Small intestine (tissue), 7 donors: ENCODE data around the gene CCER1. TPM values are rescaled to one million over a fixed set of nuclear protein-coding genes. Genes with fewer than 3 reads are reported as not detected.

Experiments
- DNase-seq, 2 donors: peaks; one replicate each; pipeline versions ENCODE4 v3.0.0 to v3.0.0-alpha.2; 2013
- FAIRE-seq: peaks from 2 replicates; lab custom pipeline; 2012; peaks lifted over from hg19 to GRCh38; lab: Jason Lieb, UNC
- H3K27ac ChIP-seq, 3 donors: one replicate each; pipeline ENCODE4 v1.5.1; 2013; ENCODE audit warnings: low read length in 2 of 3, mild to moderate bottlenecking in 2 of 3, control low read depth in 1 of 3, inconsistent platforms in 1 of 3, low read depth in 1 of 3, moderate library complexity in 1 of 3
- H3K27me3 ChIP-seq, 3 donors: one replicate each; pipeline ENCODE4 v1.6.1; 2013; ENCODE audit warnings: low read length in 3 of 3, inconsistent platforms in 1 of 3; ENCODE audit not compliant: control insufficient read depth in 3 of 3, insufficient read depth in 3 of 3
- H3K36me3 ChIP-seq, 3 donors: one replicate each; pipeline ENCODE4 v1.6.1; 2013; ENCODE audit warnings: low read length in 3 of 3, inconsistent platforms in 1 of 3, low read depth in 1 of 3, mild to moderate bottlenecking in 1 of 3, moderate library complexity in 1 of 3; ENCODE audit not compliant: control insufficient read depth in 3 of 3, insufficient read depth in 2 of 3
- H3K4me1 ChIP-seq, 3 donors: one replicate each; pipeline ENCODE4 v1.6.1; 2013; ENCODE audit warnings: low read length in 2 of 3, inconsistent platforms in 1 of 3, low read depth in 1 of 3, mild to moderate bottlenecking in 1 of 3, moderate library complexity in 1 of 3; ENCODE audit not compliant: control insufficient read depth in 3 of 3, insufficient read depth in 2 of 3
- H3K4me3 ChIP-seq, 3 donors: one replicate each; pipeline ENCODE4 v1.5.1; 2013; ENCODE audit warnings: low read length in 3 of 3, control low read depth in 1 of 3, inconsistent platforms in 1 of 3, low read depth in 1 of 3, mild to moderate bottlenecking in 1 of 3, moderate library complexity in 1 of 3
- H3K9me3 ChIP-seq, 2 donors: one replicate each; pipeline ENCODE4 v1.6.1; 2013; ENCODE audit warnings: low read depth in 1 of 2, low read length in 1 of 2; ENCODE audit not compliant: control insufficient read depth in 2 of 2, insufficient read depth in 1 of 2
- WGBS, 3 donors: extraction: QIAGEN DNeasy Blood & Tissue Kit; methylation state at CpG; one replicate each; pipeline ENCODE4 v1.1.7; 2013; 5-methylcytosine and 5-hydroxymethylcytosine counted together
- polyA plus RNA-seq, 4 donors: library from polyadenylated mRNA; stranded (reverse) in 3 of 4; unstranded in 1 of 4; fragments of 200-250 nt in 3 of 4; fragments of 120-200 nt in 1 of 4; gene quantifications; one replicate each; pipeline versions ENCODE4 v1.2.1 to v1.2.3, GENCODE V29; 2013
- donor health status: healthy with polysubstance abuse.
- donor health status: control.
- donor health status: control.
- donor health status: Bipolar disorder and iron deficiency.
- donor health status: healthy.

CCER1 gene
- polyA plus RNA-seq, 4 donors = not detected

DNA sequence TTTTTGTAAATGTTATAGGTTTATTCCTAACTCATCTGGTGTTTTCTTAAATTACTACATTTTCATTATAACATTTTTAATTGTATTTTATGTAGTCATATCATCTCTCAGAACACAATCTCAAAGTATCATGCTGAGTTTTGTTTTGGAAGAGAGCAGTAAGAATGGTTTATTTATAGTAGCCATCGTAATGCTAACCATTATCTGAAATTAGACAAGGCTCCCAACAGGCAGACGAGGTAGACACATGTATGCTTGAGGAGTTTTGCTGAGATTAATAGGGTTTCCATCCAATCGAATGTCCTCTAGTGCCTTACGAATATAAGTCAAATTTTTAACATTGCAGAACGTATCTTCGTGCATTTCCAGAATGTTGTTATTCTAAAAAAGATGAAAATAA lies 9.0 kb upstream of the CCER1 start:
- FAIRE-seq = no peak

DNA sequence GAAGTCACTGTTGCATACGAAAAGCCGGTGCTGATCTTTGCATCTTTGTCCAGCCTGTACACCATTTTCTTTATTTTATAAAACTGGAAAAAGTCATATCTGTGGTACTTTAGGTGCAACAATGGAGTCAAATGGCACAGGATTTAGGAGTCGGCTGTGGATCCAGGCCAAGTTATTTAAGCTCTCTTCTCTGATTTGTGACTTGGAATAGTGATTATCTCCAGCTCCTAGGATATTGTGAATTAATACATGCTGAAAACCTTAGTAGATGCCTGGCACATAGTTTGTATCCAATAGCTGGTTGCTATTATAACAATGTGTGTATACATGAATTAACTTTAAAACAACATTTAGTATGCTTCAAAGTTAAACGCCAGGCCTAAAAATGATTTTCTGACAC lies 6.2 kb upstream of the CCER1 start:
- Histone ChIP-seq H3K27me3 (no peaks in the 10 kb centered on the region), H3K4me3 (no peak overlapping the region), H3K4me1 (no peaks in the 10 kb centered on the region), H3K9me3 (no peaks in the 10 kb centered on the region), H3K36me3 (no peaks in the 10 kb centered on the region), H3K27ac (no peak overlapping the region)
- FAIRE-seq (no peak), DNase-seq (no peak)
- WGBS, 3 donors = 88 to 92% (median 91%) methylated on average over 4 of the region's 4 CpGs

More for the DNA sequence above, 9.0 kb upstream of the CCER1 start:
- H3K36me3 ChIP-seq = no peaks in the 10 kb centered on the region
- no peak overlapping the region for H3K4me3 ChIP-seq
- no peaks in the 10 kb centered on the region for H3K27me3 ChIP-seq
- DNase-seq = no peak
- no peaks in the 10 kb centered on the region for H3K4me1 ChIP-seq
- no peak overlapping the region for H3K27ac ChIP-seq
- 77 to 85% (median 81%) methylated on average over 6 of the region's 6 CpGs for WGBS, 3 donors
- no peaks in the 10 kb centered on the region for H3K9me3 ChIP-seq

DNA sequence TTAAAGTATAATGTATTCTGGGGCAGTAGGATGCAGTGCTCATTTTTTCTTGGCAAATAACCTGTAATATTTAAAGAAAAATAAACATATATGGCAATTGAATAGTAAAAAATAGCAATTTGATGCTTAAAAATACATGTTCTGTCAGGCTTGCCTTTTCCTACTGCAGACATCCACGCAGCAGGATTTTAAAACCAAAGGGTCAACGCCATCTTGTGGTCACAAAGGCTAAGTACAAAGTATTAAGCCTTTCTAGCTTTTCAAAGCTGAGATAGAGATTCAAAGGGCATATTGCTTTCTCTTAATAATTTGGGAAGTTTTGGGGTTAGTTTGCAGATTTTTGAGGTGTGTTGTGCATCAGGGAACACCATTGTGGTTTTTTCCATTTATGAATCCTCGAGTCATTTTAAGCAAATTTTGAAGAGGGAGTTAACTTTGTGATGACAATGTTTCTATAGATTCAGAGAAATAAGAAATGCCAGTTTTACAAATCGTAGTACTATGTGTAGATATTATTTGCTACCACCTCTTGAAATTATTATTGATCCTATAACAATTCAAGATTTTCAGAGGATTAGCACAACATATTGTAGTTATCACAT lies 4.7 kb upstream of the CCER1 start:
- H3K4me1 ChIP-seq = no peaks in the 10 kb centered on the region
- H3K27ac ChIP-seq = no peak overlapping the region
- FAIRE-seq = peak; percentile 83
- 1 to 12% (median 3%) methylated on average over 4 of the region's 4 CpGs for WGBS, 3 donors
- H3K27me3 ChIP-seq = no peaks in the 10 kb centered on the region
- no peaks in the 10 kb centered on the region for H3K36me3 ChIP-seq
- no peak overlapping the region for H3K4me3 ChIP-seq
- peak; percentile 55 to 61 for DNase-seq
- H3K9me3 ChIP-seq = no peaks in the 10 kb centered on the region

DNA sequence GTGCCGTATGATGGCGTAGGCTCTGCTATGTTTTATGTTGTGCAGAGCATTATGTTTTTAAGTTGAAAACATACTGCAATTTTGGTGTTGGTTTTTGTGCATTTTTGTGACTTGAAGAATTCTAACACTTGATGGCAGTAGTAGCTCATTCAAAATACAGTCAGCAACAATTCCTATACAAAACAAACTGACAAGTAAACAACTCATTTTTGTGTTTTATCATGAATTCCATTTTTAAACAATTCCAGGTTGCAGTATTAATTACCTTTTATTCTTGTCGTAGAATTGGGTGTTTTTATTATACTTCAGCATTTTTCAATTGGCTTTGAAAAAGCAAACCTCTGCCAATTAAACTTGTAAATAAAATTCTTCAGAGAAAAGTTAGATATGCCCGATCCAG lies 4.1 kb upstream of the CCER1 start:
- Histone ChIP-seq H3K27me3 (no peaks in the 10 kb centered on the region), H3K4me1 (no peaks in the 10 kb centered on the region), H3K27ac (no peak overlapping the region), H3K4me3 (no peak overlapping the region), H3K36me3 (no peaks in the 10 kb centered on the region), H3K9me3 (peaks cover 0 to 2% of the 10 kb centered on the region in 2 donors)
- no peak for DNase-seq
- no peak for FAIRE-seq
- 67 to 74% (median 69%) methylated on average over 4 of the region's 4 CpGs for WGBS, 3 donors

DNA sequence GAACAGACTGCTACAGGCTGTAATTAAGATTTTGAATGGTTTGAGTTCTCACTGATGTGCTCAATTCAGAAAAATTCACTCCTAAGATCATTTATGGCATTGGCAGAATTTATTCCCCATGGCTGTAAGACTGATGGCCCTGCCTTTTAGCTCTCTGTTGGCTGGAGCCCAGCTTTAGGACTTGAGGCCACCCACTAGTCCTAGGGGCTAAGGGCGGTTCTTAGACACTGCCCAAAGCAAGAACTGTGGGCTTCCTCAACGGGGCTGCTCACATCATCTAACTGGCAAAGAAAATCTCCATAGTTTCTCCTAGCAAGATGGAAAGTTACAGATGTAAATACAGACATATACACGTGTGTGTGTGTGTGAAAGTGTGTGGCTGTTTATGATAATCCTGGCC lies 3.4 kb upstream of the CCER1 start:
- 65 to 76% (median 73%) methylated on average over 3 of the region's 3 CpGs for WGBS, 3 donors

DNA sequence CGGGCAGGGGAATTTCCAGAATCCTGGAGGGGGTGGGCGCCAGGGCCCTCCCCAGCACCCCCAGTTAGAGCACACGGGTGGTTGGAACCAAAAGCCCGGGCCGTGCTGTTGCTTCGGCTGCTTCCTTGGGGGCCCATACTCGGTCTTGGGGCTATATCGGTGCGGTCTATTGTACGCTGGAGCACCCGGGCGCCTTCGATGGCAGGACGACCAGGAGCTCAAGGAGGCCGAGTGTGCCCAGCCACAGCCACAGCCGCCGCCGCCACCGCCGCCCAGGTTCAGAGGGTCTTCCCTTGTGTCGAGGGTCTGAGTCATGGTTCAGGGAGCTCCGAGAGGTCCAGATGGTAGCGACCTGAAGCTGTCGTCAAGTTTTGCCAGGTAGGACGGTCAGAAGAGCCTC lies 548 bp downstream of the CCER1 start:
- FAIRE-seq = no peak
- H3K9me3 ChIP-seq = peaks cover 0 to 3% of the 10 kb centered on the region in 2 donors
- H3K4me1 ChIP-seq = no peaks in the 10 kb centered on the region
- H3K27me3 ChIP-seq = no peaks in the 10 kb centered on the region
- no peak overlapping the region for H3K27ac ChIP-seq
- H3K36me3 ChIP-seq = no peaks in the 10 kb centered on the region
- 96 to 98% (median 98%) methylated on average over 24 to 25 of the region's 25 CpGs for WGBS, 3 donors
- DNase-seq = no peak
- no peak overlapping the region for H3K4me3 ChIP-seq

More for the DNA sequence above, 3.4 kb upstream of the CCER1 start:
- Histone ChIP-seq H3K9me3 (peaks cover 0 to 3% of the 10 kb centered on the region in 2 donors), H3K4me1 (no peaks in the 10 kb centered on the region), H3K36me3 (no peaks in the 10 kb centered on the region), H3K4me3 (no peak overlapping the region), H3K27ac (no peak overlapping the region), H3K27me3 (no peaks in the 10 kb centered on the region)
- FAIRE-seq (no peak), DNase-seq (no peak)

DNA sequence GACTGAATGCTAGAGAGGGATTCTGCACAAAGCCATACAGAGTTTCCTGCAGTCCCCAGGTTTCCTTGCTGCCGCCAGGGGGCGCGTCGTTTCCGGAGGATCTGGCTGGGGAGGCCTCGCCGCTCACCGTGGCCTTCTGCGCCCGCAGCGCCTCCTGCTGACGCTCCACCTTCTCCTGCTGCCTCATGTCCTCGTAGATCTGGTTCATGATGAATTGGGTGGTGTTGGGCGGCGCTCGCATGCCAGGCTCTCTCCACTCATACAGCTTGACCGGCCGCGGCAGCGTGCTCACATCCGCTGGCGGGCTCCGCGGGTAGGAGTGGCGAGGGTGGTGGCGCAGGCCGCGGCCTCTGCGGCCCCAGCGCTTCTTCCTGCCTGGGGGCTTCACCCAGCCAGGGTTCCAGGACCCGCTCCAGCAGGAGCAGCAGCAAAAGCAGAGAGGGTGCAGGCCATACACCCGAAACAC lies 987 bp downstream of the CCER1 start:
- Histone ChIP-seq H3K4me1 (no peaks in the 10 kb centered on the region), H3K27me3 (no peaks in the 10 kb centered on the region), H3K36me3 (no peaks in the 10 kb centered on the region), H3K4me3 (no peak overlapping the region), H3K27ac (no peak overlapping the region), H3K9me3 (peaks cover 0 to 3% of the 10 kb centered on the region in 2 donors)
- no peak for DNase-seq
- WGBS, 3 donors = 82 to 92% (median 88%) methylated on average over 29 to 32 of the region's 32 CpGs
- FAIRE-seq = no peak

DNA sequence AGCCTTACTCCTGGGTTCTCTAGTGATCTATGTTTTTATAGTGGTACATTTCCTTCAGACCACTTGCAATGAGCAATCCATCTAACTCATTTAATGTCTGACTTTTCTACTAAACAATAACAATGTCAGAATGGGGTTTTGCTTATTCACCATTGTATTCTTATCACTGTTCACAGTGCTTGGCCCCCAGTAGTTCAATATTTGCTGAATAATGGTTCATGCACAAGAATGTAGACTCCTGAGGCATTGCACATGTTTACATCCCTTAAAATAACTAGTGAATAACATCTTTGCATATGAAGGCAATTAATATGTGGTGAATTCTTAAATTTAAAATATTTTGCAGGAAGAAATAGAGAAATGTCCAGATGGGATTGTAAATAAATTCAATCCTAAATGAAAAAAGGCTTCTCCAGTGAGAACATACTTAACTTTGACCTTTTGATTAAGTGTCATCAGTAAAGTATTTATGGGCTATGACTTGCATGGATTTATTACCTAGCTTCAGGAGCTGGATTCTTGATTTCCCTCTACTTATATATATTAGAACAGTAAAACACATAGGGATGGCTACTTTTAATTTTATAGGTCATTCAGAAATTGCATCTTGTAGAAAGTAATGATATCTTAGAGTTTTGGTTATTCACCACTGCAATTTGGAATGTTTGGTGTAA lies 3.4 kb downstream of the CCER1 start:
- no peaks in the 10 kb centered on the region for H3K4me1 ChIP-seq
- H3K36me3 ChIP-seq = no peaks in the 10 kb centered on the region
- FAIRE-seq (no peak), DNase-seq (peak; percentile 24 to 61)
- H3K4me3 ChIP-seq = no peak overlapping the region
- H3K27ac ChIP-seq = no peak overlapping the region
- peaks cover 0 to 3% of the 10 kb centered on the region in 2 donors for H3K9me3 ChIP-seq
- H3K27me3 ChIP-seq = no peaks in the 10 kb centered on the region
